ENCODE measurements around the gene CFAP73. TPM values are rescaled to one million over a fixed set of nuclear protein-coding genes. Genes with fewer than 3 reads are reported as not detected.
A peak's percentile ranks its signal among the peaks of the same experiment; 100 is the strongest.

The CFAP73 gene
- total and polyA plus RNA-seq, 7 donors, result 0.17 to 0.35 (median 0.30) TPM; not detected in 4

DNA sequence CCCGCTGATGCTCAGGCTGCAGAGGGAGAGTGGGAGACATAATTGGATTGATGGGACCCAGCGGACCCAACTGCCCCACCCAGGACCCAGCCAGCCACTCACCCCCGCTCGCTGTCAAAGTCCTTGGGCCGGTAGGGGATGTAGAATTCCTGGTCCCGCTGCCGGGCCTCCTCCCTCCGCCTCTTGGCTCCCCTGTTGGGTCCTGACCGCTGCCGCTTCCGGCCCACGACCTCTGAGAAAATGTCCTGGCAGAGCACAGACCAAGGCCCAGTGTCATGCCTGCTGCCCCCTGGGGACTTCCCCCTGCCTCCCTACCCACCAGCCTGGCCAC is 13.5 kb downstream of the CFAP73 start:
- intact Hi-C loops (cut with DNase I), result no loop called here
- Histone ChIP-seq H3K4me1 (no peaks in the 10 kb centered on the region), H3K9me3 (no peaks in the 10 kb centered on the region), H3K27me3 (ENCODE audit: insufficient read depth in 3 of 3, low read length in 2 of 3) (peaks cover 0 to 2% (median 0%) of the 10 kb centered on the region in 3 donors), H3K27ac (no peak overlapping the region), H3K4me3 (no peak overlapping the region), H3K36me3 (ENCODE audit: insufficient read depth in 1 of 2, low read depth in 1 of 2) (peaks cover 8 to 98% of the 10 kb centered on the region in 2 donors)
- no peak for DNase-seq
- 87 to 92% (median 87%) methylated on average over 12 of the region's 12 CpGs for WGBS, 3 donors
- TF ChIP-seq CTCF (IDR thresholded peaks at IDR 0.05), result no peak
- ATAC-seq, result no peak

DNA sequence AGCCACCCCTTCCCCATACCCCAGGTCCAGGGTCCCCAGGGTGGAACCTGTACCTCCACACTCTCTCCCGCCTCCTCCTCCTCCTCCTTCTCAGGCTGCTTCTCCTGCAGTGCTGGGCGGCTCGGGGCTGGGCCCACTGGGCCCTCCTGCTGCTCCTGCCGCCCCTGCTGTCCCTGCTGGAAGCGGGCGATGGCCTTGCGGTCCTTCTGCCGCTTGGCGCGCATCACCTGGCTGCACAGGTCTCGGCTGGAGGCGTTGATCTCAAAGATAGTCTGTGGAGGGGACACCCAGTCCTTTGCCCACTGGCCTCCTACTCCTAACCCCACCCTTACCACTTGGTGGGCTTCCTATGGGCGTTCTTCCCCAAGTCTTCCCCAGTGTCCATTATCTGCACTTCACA is 14.5 kb downstream of the CFAP73 start:
- H3K36me3 ChIP-seq (ENCODE audit: insufficient read depth in 1 of 2, low read depth in 1 of 2), result peaks cover 13 to 98% of the 10 kb centered on the region in 2 donors
- intact Hi-C loops (cut with DNase I), result no loop called here
- ATAC-seq (no peak), DNase-seq (no peak)
- 95 to 98% (median 96%) methylated on average over 11 to 13 of the region's 13 CpGs for WGBS, 3 donors
- H3K27ac ChIP-seq, result no peak overlapping the region
- no peaks in the 10 kb centered on the region for H3K9me3 ChIP-seq
- no peaks in the 10 kb centered on the region for H3K4me1 ChIP-seq
- H3K4me3 ChIP-seq, result no peak overlapping the region
- H3K27me3 ChIP-seq (ENCODE audit: insufficient read depth in 3 of 3, low read length in 2 of 3), result peaks cover 0 to 2% (median 0%) of the 10 kb centered on the region in 3 donors
- TF ChIP-seq CTCF (IDR thresholded peaks at IDR 0.05), result no peak

DNA sequence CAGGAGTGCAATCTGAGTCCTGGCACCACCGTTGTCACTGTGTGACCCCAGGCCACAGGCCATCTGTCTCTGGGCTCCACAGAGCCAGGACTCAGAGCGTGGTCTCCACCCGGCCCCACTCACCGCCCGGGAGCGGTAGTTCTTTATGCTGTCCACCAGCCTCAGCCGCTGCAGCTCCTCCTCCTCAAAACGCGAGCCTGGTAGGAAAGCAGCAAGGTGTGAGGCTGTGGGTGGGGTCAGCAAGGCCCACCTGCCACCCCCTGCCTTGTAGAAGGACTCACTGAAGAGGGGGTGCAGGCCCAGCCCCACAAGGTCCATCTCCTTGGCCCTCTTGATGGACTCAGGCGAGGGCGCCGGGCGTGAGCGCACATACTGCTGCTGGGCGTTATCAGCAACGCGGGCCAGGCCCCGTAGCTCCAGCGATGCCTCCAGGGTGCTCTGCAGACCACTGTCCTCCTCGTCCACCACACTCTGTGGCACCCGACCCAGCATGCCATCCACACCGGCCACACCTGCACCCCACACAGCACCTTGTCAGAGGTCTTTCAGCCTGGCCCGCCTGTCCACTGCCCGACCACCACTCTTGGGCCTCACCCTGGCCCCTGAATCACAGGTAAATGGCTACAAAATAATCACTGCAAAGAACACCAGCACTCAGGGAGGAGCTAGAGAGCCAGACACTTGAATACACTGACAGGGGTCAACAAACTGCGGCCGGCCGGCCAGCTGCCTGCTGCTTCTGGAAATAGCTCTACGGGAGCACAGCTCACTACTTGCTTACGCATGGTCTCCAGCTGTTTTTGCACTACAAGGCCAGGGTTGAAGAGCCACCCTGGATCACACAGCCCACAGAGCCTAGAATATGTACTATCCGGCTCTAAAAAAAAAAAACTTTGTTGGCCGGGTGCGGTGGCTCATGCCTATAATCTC is 16.3 kb downstream of the CFAP73 start:
- Histone ChIP-seq H3K4me1 (no peaks in the 10 kb centered on the region), H3K36me3 (ENCODE audit: insufficient read depth in 1 of 2, low read depth in 1 of 2) (peaks cover 11 to 98% of the 10 kb centered on the region in 2 donors), H3K27ac (no peak overlapping the region), H3K4me3 (no peak overlapping the region), H3K9me3 (no peaks in the 10 kb centered on the region), H3K27me3 (ENCODE audit: insufficient read depth in 3 of 3, low read length in 2 of 3) (peaks cover 0 to 2% (median 0%) of the 10 kb centered on the region in 3 donors)
- DNase-seq (no peak), ATAC-seq (no peak)
- 92 to 94% (median 93%) methylated on average over 28 to 32 of the region's 32 CpGs for WGBS, 3 donors
- no peak for TF ChIP-seq CTCF (IDR thresholded peaks at IDR 0.05)
- intact Hi-C loops (cut with DNase I), result no loop called here

- no peaks in the 10 kb centered on the region for H3K27me3 ChIP-seq (ENCODE audit: insufficient read depth in 3 of 3, low read length in 2 of 3)
- no peaks in the 10 kb centered on the region for H3K9me3 ChIP-seq
- peak in 1 of 2 donors; percentile 35 for DNase-seq
- ATAC-seq, result peak in 1 of 4 donors; percentile 15
- H3K27ac ChIP-seq, result no peak overlapping the region
- no peaks in the 10 kb centered on the region for H3K4me1 ChIP-seq
- no peak for TF ChIP-seq CTCF (IDR thresholded peaks at IDR 0.05)
- no peak overlapping the region for H3K4me3 ChIP-seq
- intact Hi-C loops (cut with DNase I), result no loop called here
- peaks cover 13 to 100% of the 10 kb centered on the region in 2 donors for H3K36me3 ChIP-seq (ENCODE audit: insufficient read depth in 1 of 2, low read depth in 1 of 2)
- WGBS, 3 donors, result 93 to 94% (median 93%) methylated on average over 10 of the region's 10 CpGs
Measured at GRCh38 chr12:113167868-113168267, 18.3 kb downstream of the CFAP73 start.
